Sigmoid colon (tissue), 3 donors: ENCODE data around the gene NAALADL2.

Experiments
- CTCF ChIP-seq, 4 experiments: fragments of 450-650 bp in 3 of 4; fragments of 200-600 bp in 1 of 4; IDR thresholded peaks; one replicate each; pipeline ENCODE4 v1.5.1; 2016 to 2019; ENCODE audit warnings: antibody characterized with exemption in 4 of 4, mild to moderate bottlenecking in 3 of 4, moderate library complexity in 2 of 4
- POLR2A ChIP-seq, 2 donors: fragments of 450-650 bp; IDR thresholded peaks; one replicate each; pipeline ENCODE4 v1.6.1; 2016; ENCODE audit warnings: antibody characterized with exemption in 2 of 2, mild to moderate bottlenecking in 2 of 2, moderate library complexity in 2 of 2

GRCh38 chr3:174821477-174821876, 37.7 kb upstream of the NAALADL2 start:
- no peak for TF ChIP-seq CTCF (IDR thresholded peaks at IDR 0.05)
- no peak for TF ChIP-seq POLR2A (IDR thresholded peaks at IDR 0.05)
